Heart right ventricle (tissue), 16 donors: Measurements from ENCODE around the gene DIPK2B. TPM values are rescaled to one million over a fixed set of nuclear protein-coding genes. Genes with fewer than 3 reads are reported as not detected.

ENCODE experiments used
- ATAC-seq, 8 donors: fragments of 200-7000 bp; cut with Tn5 transposase; one replicate each; pipeline ENCODE4 v1.9.1; 2020; ENCODE audit warnings: mild to moderate bottlenecking in 8 of 8, moderate library complexity in 8 of 8, moderate number of reproducible peaks in 1 of 8
- DNase-seq, 2 donors: peaks; one replicate each; pipeline ENCODE4 v3.0.0-alpha.2; 2020
- H3K27ac ChIP-seq, 10 donors: fragments of 200-600 bp; sonication (generic) in 2 of 10; one replicate each; pipeline versions ENCODE4 v1.5.0 to v1.8.0; 2020 to 2022; ENCODE audit warnings: mild to moderate bottlenecking in 3 of 10
- H3K27me3 ChIP-seq, 7 donors: fragments of 200-600 bp; one replicate each; pipeline ENCODE4 v1.8.0; 2021 to 2022; ENCODE audit warnings: mild to moderate bottlenecking in 2 of 7
- H3K36me3 ChIP-seq, 9 donors: fragments of 200-600 bp; sonication (generic) in 1 of 9; one replicate each; pipeline versions ENCODE4 v1.5.0 to v1.8.0; 2020 to 2022; ENCODE audit warnings: mild to moderate bottlenecking in 2 of 9
- H3K4me1 ChIP-seq, 9 donors: fragments of 200-600 bp; sonication (generic) in 1 of 9; one replicate each; pipeline versions ENCODE4 v1.5.0 to v1.8.0; 2020 to 2022; ENCODE audit warnings: mild to moderate bottlenecking in 4 of 9
- H3K4me3 ChIP-seq, 10 donors: fragments of 200-600 bp; sonication (generic) in 2 of 10; one replicate each; pipeline versions ENCODE4 v1.5.0 to v1.8.0; 2020 to 2022; ENCODE audit warnings: mild to moderate bottlenecking in 7 of 10, moderate library complexity in 2 of 10
- H3K9me3 ChIP-seq, 11 donors: fragments of 200-600 bp in 10 of 11; sonication (generic) in 2 of 11; one replicate each; pipeline versions ENCODE4 v1.5.0 to v1.8.0; 2013 to 2022; ENCODE audit warnings: mild to moderate bottlenecking in 2 of 11, control low read depth in 1 of 11, moderate library complexity in 1 of 11
- CTCF ChIP-seq, 9 donors: fragments of 200-600 bp; sonication (generic) in 2 of 9; IDR thresholded peaks; one replicate each; pipeline versions ENCODE4 v1.5.0 to v1.8.0; 2021 to 2022; ENCODE audit warnings: antibody characterized with exemption in 9 of 9, mild to moderate bottlenecking in 5 of 9, moderate library complexity in 1 of 9
- WGBS, 2 donors: extraction: QIAGEN DNeasy Blood & Tissue Kit; methylation state at CpG; one replicate each; pipeline ENCODE4 v1.1.7; 2013; ENCODE audit warnings: inconsistent platforms in 1 of 2; 5-methylcytosine and 5-hydroxymethylcytosine counted together
- intact Hi-C, 10 donors: fragments of 100-400 bp; cut with DNase I; formaldehyde crosslinking; loops; one replicate each; pipeline versions ENCODE4 v1.11.1 to v1.14.2; 2022
- polyA plus RNA-seq, 2 donors: library from polyadenylated mRNA; stranded (reverse); fragments of 200-250 nt; gene quantifications; one replicate each; pipeline ENCODE4 v1.2.3, GENCODE V29; 2013
- total RNA-seq, 10 donors: library from RNA; stranded (reverse); fragmentation: NEBNext Ultra II Directional in 3 of 10; extraction: Animal tissue kit (Norgen Biotek cat#: 25700) in 3 of 10; gene quantifications; one replicate each; pipeline versions ENCODE4 v1.2.1 to v1.2.4, GENCODE V29; 2021 to 2023
- donor health status: Arrhythmogenic right ventricular cardiomyopathy.
- donor health status: ischemic (EF 13 %, LVEDD 7.1; RV severe dilation, severe dysfunction).
- donor health status: healthy with polysubstance abuse.
- donor health status: DM: no; HTN: yes; CAD: no.
- donor health status: DM: no; HTN: no; CAD: no.
- donor health status: ischemic (EF 25% LVEDD 6.9; RV normal size, moderate dysfunction).
- donor health status: ischemic (EF 25% LVEDD 5.7; RV mildly dilated, moderate dysfunction).
- donor health status: healthy.
- donor health status: DM: yes; HTN: yes; CAD: no.
- donor health status: Ischemic cardiomyopathy.
- donor health status: ischemic (EF 35%, LVEDD 5.7; RV mildly dilated, moderate dysfunction).
- donor health status: nonischemic (EF 11% LVEDD 7.7; RV severe dilation, severe dysfunction).
- donor health status: DM: yes; HTN: yes; CAD: no.
- donor health status: PGD.
- donor health status: ischemic (EF 29% LVEDD 5.4; RV normal size, mild dysfunction).
- donor health status: nonischemic (EF 23%, LVEDD 6.1; RV moderate dilation, normal function).

DIPK2B gene
- total and polyA plus RNA-seq, 12 donors: 9.3 to 31.7 (median 16.1) TPM

DNA sequence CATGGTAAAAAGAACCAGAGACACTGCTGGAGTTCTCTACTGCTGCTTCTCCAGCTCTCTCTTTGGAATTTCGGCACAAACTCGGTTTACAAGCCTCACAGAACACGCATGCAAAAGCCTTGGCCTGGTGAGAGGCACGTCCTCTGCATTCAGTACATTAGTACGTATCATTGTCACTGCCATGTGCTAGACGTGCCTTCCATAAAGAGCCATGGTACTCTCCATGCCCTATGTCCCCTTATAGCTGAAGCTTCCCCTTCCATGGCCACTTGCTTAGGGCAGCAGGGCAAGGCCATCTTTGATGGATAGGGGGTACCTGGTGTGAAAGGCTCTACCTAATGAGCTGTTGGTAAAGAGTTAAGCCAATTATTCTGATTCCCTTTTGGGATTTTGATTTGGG, 35.0 kb downstream of the DIPK2B start:
- Histone ChIP-seq H3K9me3 (peaks cover 0 to 7% (median 0%) of the 10 kb centered on the region in 11 donors), H3K27ac (no peak overlapping the region), H3K27me3 (peaks cover 0 to 20% (median 0%) of the 10 kb centered on the region in 7 donors), H3K4me1 (peaks cover 0 to 8% (median 0%) of the 10 kb centered on the region in 9 donors), H3K36me3 (no peaks in the 10 kb centered on the region), H3K4me3 (no peak overlapping the region)
- TF ChIP-seq CTCF (IDR thresholded peaks at IDR 0.05): no peak
- intact Hi-C loops: no loop called here
- 94 to 97% methylated on average over 6 of the region's 6 CpGs for WGBS, 2 donors
- DNase-seq (no peak), ATAC-seq (no peak)

DNA sequence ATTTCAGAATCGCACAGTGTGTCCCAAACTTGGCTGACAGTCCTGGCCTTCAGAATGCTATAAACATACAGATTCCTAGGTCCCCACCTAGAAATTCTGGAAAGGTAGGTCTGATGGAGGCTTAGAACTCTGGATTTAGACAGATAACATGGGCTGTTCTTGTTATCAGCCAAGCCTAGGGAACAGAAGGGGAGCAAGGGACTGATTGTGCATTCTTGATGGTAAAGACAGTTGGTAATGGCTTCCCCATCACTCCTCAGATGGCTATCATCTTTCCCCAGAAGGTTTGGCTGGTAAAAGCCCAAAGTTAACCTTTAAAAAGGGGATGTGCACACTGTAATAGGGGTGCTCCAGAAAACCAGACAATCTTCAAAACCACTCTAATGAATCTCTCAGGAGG, 35.7 kb downstream of the DIPK2B start:
- H3K4me1 ChIP-seq: peaks cover 0 to 8% (median 0%) of the 10 kb centered on the region in 9 donors
- DNase-seq (no peak), ATAC-seq (no peak)
- peaks cover 0 to 16% (median 0%) of the 10 kb centered on the region in 7 donors for H3K27me3 ChIP-seq
- no peak overlapping the region for H3K4me3 ChIP-seq
- peaks cover 0 to 14% (median 0%) of the 10 kb centered on the region in 11 donors for H3K9me3 ChIP-seq
- 93 to 100% methylated on average over 1 of the region's 1 CpG for WGBS, 2 donors
- intact Hi-C loops: no loop called here
- no peaks in the 10 kb centered on the region for H3K36me3 ChIP-seq
- no peak for TF ChIP-seq CTCF (IDR thresholded peaks at IDR 0.05)
- no peak overlapping the region for H3K27ac ChIP-seq

DNA sequence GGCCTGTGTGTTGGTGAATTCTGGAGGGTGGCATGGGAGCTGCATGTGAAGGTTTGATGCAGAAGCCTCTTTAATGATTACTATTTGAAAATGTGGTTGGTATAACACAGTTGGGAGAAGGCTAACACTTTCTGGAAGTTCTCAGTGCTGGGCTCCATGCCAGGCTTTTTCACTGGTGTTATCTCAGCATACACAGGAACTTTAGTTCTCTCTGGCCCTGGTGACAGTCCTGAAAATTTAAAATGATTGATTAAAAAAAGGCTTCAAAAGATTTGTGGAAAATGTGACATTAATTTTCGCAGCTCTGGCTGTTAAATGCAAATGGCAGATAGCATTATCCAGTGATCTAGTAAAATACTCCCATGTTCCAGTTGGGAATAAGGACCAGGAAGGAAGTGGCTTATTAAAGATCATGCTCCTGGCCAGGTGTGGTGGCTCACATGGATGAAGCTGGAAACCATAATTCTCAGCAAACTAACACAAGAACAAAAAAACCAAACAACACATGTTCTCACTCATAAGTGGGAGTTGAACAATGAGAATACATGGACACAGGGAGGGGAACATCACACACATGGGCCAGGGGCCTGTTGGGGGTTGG, 36.6 kb downstream of the DIPK2B start:
- H3K4me1 ChIP-seq: peaks cover 0 to 8% (median 0%) of the 10 kb centered on the region in 9 donors
- intact Hi-C loops: no loop called here
- no peak for TF ChIP-seq CTCF (IDR thresholded peaks at IDR 0.05)
- H3K4me3 ChIP-seq: no peak overlapping the region
- DNase-seq: peak; percentile 26 to 30
- ATAC-seq: peak in 4 of 8 donors; percentile 39 to 65 (median 56)
- H3K27ac ChIP-seq: no peak overlapping the region
- H3K27me3 ChIP-seq: peaks cover 0 to 20% (median 0%) of the 10 kb centered on the region in 7 donors
- WGBS, 2 donors: 11 to 20% methylated on average over 1 of the region's 1 CpG
- peaks cover 0 to 17% (median 0%) of the 10 kb centered on the region in 11 donors for H3K9me3 ChIP-seq
- H3K36me3 ChIP-seq: no peaks in the 10 kb centered on the region

- 81 to 84% methylated on average over 18 to 20 of the region's 22 CpGs for WGBS, 2 donors
- ATAC-seq: no peak
- intact Hi-C loops: no loop called here
These were observed 43.0 kb downstream of the DIPK2B start for GRCh38 chrX:45157647-45158046.

More at GRCh38 chrX:45157647-45158046, 43.0 kb downstream of the DIPK2B start:
- Histone ChIP-seq H3K9me3 (peaks cover 0 to 17% (median 0%) of the 10 kb centered on the region in 11 donors), H3K27ac (no peak overlapping the region), H3K4me1 (no peaks in the 10 kb centered on the region), H3K4me3 (no peak overlapping the region), H3K27me3 (peaks cover 0 to 22% (median 0%) of the 10 kb centered on the region in 7 donors), H3K36me3 (no peaks in the 10 kb centered on the region)
- DNase-seq: no peak
- no peak for TF ChIP-seq CTCF (IDR thresholded peaks at IDR 0.05)
